Tibial nerve (tissue), 4 donors: ENCODE results near the gene GNAQ.

Source experiments
- EP300 ChIP-seq, 2 donors: sonication (generic); formaldehyde crosslinking; IDR thresholded peaks; one replicate each; pipeline ENCODE4 v1.6.1; 2017; ENCODE audit warnings: antibody characterized with exemption in 2 of 2, mild to moderate bottlenecking in 1 of 2
- TF ChIP-seq, protein P1 (sequence below), 5 experiments: fragments of 200-600 bp in 3 of 5; fragments of 450-650 bp in 2 of 5; sonication (generic) in 3 of 5; IDR thresholded peaks; one replicate each; pipeline ENCODE4 v1.5.1; 2016 to 2019; ENCODE audit warnings: antibody characterized with exemption in 5 of 5, mild to moderate bottlenecking in 3 of 5, moderate library complexity in 2 of 5

- TF ChIP-seq, protein P1, sequence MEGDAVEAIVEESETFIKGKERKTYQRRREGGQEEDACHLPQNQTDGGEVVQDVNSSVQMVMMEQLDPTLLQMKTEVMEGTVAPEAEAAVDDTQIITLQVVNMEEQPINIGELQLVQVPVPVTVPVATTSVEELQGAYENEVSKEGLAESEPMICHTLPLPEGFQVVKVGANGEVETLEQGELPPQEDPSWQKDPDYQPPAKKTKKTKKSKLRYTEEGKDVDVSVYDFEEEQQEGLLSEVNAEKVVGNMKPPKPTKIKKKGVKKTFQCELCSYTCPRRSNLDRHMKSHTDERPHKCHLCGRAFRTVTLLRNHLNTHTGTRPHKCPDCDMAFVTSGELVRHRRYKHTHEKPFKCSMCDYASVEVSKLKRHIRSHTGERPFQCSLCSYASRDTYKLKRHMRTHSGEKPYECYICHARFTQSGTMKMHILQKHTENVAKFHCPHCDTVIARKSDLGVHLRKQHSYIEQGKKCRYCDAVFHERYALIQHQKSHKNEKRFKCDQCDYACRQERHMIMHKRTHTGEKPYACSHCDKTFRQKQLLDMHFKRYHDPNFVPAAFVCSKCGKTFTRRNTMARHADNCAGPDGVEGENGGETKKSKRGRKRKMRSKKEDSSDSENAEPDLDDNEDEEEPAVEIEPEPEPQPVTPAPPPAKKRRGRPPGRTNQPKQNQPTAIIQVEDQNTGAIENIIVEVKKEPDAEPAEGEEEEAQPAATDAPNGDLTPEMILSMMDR (IDR thresholded peaks at IDR 0.05) = no peak
- TF ChIP-seq EP300 (IDR thresholded peaks at IDR 0.05) = no peak
These were observed 183.2 kb downstream of the GNAQ start for GRCh38 chr9:77848404-77848803.
